ENCODE data around the gene PPL. TPM values are rescaled to one million over a fixed set of nuclear protein-coding genes. Genes with fewer than 3 reads are reported as not detected.

PPL gene
- total and polyA plus RNA-seq, 2 of the 13 experiments (the other 11 are each of a cell fraction or from before 2014, with no cell fraction given): 5.7 to 6.6 TPM

DNA sequence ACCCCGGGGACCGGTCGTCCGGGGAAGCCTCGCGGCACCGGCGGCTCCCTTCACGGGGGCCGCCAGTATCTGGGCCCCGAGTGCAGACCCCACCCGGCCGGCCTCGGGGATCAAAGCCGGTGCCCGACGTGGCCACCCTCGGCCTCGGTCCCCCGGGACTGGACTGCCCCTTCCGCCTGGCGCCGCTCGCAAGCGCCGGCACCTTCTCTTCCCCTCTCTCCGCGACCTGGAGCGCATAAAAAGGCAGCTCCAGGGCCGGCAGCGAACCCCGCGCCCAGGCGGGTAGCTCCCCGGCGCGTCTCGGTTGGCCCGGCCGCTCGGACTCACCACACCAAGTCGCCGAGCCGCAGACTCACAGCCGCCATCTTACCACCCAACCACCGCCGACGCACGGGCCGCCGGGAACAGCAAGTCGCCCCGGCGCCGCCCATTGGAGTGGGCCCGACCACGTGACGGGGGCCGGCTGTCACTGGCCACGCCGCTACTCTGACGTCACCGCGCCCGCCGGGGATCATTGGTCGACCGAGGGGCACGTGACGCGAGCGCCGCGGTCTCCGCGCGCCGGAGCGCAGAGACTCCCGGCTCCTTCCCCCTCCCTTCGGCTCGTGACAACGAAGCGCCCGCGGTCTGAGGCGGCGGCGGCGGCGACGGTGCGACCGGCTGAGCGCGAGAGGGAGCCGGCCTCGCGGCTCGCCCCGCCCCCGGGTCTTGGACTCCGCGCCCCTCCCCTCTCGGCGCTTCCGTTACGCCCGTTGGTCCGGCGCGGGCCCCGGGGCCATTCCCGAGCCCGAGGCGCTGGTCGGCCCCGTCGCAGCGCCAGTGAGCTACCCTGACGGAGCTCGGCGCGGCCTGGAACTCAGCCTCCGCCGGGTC is 89.8 kb downstream of the PPL start, which contains the start of the genes GLYR1 and UBN1 (continued):
- TF ChIP-seq, protein P1, sequence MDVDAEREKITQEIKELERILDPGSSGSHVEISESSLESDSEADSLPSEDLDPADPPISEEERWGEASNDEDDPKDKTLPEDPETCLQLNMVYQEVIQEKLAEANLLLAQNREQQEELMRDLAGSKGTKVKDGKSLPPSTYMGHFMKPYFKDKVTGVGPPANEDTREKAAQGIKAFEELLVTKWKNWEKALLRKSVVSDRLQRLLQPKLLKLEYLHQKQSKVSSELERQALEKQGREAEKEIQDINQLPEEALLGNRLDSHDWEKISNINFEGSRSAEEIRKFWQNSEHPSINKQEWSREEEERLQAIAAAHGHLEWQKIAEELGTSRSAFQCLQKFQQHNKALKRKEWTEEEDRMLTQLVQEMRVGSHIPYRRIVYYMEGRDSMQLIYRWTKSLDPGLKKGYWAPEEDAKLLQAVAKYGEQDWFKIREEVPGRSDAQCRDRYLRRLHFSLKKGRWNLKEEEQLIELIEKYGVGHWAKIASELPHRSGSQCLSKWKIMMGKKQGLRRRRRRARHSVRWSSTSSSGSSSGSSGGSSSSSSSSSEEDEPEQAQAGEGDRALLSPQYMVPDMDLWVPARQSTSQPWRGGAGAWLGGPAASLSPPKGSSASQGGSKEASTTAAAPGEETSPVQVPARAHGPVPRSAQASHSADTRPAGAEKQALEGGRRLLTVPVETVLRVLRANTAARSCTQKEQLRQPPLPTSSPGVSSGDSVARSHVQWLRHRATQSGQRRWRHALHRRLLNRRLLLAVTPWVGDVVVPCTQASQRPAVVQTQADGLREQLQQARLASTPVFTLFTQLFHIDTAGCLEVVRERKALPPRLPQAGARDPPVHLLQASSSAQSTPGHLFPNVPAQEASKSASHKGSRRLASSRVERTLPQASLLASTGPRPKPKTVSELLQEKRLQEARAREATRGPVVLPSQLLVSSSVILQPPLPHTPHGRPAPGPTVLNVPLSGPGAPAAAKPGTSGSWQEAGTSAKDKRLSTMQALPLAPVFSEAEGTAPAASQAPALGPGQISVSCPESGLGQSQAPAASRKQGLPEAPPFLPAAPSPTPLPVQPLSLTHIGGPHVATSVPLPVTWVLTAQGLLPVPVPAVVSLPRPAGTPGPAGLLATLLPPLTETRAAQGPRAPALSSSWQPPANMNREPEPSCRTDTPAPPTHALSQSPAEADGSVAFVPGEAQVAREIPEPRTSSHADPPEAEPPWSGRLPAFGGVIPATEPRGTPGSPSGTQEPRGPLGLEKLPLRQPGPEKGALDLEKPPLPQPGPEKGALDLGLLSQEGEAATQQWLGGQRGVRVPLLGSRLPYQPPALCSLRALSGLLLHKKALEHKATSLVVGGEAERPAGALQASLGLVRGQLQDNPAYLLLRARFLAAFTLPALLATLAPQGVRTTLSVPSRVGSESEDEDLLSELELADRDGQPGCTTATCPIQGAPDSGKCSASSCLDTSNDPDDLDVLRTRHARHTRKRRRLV (CRISPR knock-in tag; IDR thresholded peaks at IDR 0.05): no peak
- TF ChIP-seq, protein P2, sequence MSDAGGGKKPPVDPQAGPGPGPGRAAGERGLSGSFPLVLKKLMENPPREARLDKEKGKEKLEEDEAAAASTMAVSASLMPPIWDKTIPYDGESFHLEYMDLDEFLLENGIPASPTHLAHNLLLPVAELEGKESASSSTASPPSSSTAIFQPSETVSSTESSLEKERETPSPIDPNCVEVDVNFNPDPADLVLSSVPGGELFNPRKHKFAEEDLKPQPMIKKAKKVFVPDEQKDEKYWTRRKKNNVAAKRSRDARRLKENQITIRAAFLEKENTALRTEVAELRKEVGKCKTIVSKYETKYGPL (CRISPR knock-in tag; IDR thresholded peaks at IDR 0.05): no peak
- TF ChIP-seq ZNF207 (IDR thresholded peaks at IDR 0.05; ENCODE audit: borderline replicate concordance): no peak
- TF ChIP-seq ZNF850 (CRISPR knock-in tag; conservative IDR thresholded peaks at IDR 0.05): no peak
- TF ChIP-seq ELF4 (CRISPR knock-in tag; IDR thresholded peaks at IDR 0.05; ENCODE audit: borderline replicate concordance): no peak
- TF ChIP-seq ZNF335 (CRISPR knock-in tag; IDR thresholded peaks at IDR 0.05): no peak
- 0 out of 2 replicates have a peak, but pooled peaks have one; percentile 28 for TF ChIP-seq ZNF354B (CRISPR knock-in tag; IDR thresholded peaks at IDR 0.05)
- TF ChIP-seq ZNF577 (CRISPR knock-in tag; IDR thresholded peaks at IDR 0.05; ENCODE audit: borderline replicate concordance, low read depth): no peak
- TF ChIP-seq, protein P3, sequence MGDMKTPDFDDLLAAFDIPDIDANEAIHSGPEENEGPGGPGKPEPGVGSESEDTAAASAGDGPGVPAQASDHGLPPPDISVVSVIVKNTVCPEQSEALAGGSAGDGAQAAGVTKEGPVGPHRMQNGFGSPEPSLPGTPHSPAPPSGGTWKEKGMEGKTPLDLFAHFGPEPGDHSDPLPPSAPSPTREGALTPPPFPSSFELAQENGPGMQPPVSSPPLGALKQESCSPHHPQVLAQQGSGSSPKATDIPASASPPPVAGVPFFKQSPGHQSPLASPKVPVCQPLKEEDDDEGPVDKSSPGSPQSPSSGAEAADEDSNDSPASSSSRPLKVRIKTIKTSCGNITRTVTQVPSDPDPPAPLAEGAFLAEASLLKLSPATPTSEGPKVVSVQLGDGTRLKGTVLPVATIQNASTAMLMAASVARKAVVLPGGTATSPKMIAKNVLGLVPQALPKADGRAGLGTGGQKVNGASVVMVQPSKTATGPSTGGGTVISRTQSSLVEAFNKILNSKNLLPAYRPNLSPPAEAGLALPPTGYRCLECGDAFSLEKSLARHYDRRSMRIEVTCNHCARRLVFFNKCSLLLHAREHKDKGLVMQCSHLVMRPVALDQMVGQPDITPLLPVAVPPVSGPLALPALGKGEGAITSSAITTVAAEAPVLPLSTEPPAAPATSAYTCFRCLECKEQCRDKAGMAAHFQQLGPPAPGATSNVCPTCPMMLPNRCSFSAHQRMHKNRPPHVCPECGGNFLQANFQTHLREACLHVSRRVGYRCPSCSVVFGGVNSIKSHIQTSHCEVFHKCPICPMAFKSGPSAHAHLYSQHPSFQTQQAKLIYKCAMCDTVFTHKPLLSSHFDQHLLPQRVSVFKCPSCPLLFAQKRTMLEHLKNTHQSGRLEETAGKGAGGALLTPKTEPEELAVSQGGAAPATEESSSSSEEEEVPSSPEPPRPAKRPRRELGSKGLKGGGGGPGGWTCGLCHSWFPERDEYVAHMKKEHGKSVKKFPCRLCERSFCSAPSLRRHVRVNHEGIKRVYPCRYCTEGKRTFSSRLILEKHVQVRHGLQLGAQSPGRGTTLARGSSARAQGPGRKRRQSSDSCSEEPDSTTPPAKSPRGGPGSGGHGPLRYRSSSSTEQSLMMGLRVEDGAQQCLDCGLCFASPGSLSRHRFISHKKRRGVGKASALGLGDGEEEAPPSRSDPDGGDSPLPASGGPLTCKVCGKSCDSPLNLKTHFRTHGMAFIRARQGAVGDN (CRISPR knock-in tag; IDR thresholded peaks at IDR 0.05): peak; percentile 66
- peak; percentile 67 for TF ChIP-seq ZNF607 (CRISPR knock-in tag; IDR thresholded peaks at IDR 0.05; ENCODE audit: borderline replicate concordance)
- TF ChIP-seq KDM6A (CRISPR knock-in tag; IDR thresholded peaks at IDR 0.05; ENCODE audit: low read depth): no peak
- TF ChIP-seq SOX6 (IDR thresholded peaks at IDR 0.05): no peak
- TF ChIP-seq SOX6 (CRISPR knock-in tag; IDR thresholded peaks at IDR 0.05): peak; percentile 39; the same call in 1 of the 2 replicates
- no peak for TF ChIP-seq ZNF333 (CRISPR knock-in tag; IDR thresholded peaks at IDR 0.05; ENCODE audit: borderline replicate concordance)
- no peak for TF ChIP-seq ZNF550 (CRISPR knock-in tag; IDR thresholded peaks at IDR 0.05; ENCODE audit: borderline replicate concordance)
- no peak for TF ChIP-seq ZSCAN25 (CRISPR knock-in tag; IDR thresholded peaks at IDR 0.05)
- 0 out of 2 replicates have a peak, but pooled peaks have one; percentile 46 for TF ChIP-seq ZBTB38 (CRISPR knock-in tag; IDR thresholded peaks at IDR 0.05)
- TF ChIP-seq MBNL3 (CRISPR knock-in tag; conservative IDR thresholded peaks at IDR 0.05): no peak
- no peak for TF ChIP-seq ARNT2 (CRISPR knock-in tag; IDR thresholded peaks at IDR 0.05; ENCODE audit: low read depth)
- TF ChIP-seq NR3C1 (CRISPR knock-in tag; IDR thresholded peaks at IDR 0.05): no peak
- TF ChIP-seq PPARG (CRISPR knock-in tag; conservative IDR thresholded peaks at IDR 0.05): no peak

Measured in HepG2 (cell line).